H1 (cell line): ENCODE data around the gene BLMH. TPM values are rescaled to one million over a fixed set of nuclear protein-coding genes. Genes with fewer than 3 reads are reported as not detected.

ENCODE experiments used
- CTCF ChIA-PET: fragments of 300-600 bp; sonication (Branson Sonifier 250); formaldehyde crosslinking; loops from one replicate; lab custom pipeline; 2021; ENCODE audit not compliant: partially characterized antibody; lab: Charles Lee
- POLR2A ChIA-PET: fragments of 300-600 bp; sonication (Branson Sonifier 250); formaldehyde crosslinking; loops from one replicate; lab custom pipeline; 2021; ENCODE audit warnings: inconsistent platforms; ENCODE audit not compliant: partially characterized antibody; lab: Charles Lee
- DNase-seq, 2 experiments: peaks; one replicate each; pipeline versions ENCODE4 v3.0.0 to v3.0.0-alpha.2; 2010 to 2022; ENCODE audit warnings: low spot score in 2 of 2, low read depth in 1 of 2, mixed read lengths in 1 of 2
- FAIRE-seq: peaks from 2 replicates; lab custom pipeline; 2011; peaks lifted over from hg19 to GRCh38; lab: Jason Lieb, UNC
- H2AFZ ChIP-seq: 2 replicates; pipeline ENCODE4 v1.8.1; 2012; ENCODE audit warnings: low read length, inconsistent platforms
- H2AK5ac ChIP-seq: 2 replicates; pipeline ENCODE4 v1.6.1; 2013; ENCODE audit warnings: low read depth, low read length
- H2BK120ac ChIP-seq: replicated peaks from 2 replicates; pipeline ENCODE3; 2013; ENCODE audit warnings: low read depth, low read length, inconsistent platforms
- H2BK12ac ChIP-seq: 2 replicates; pipeline ENCODE4 v1.6.1; 2013; ENCODE audit warnings: low read depth, low read length
- H2BK15ac ChIP-seq: 2 replicates; pipeline ENCODE4 v1.6.1; 2013; ENCODE audit warnings: low read length
- H2BK20ac ChIP-seq: 2 replicates; pipeline ENCODE4 v1.6.1; 2013; ENCODE audit warnings: low read length
- H2BK5ac ChIP-seq: 2 replicates; pipeline ENCODE4 v1.6.1; 2013; ENCODE audit warnings: low read depth, low read length
- H3K14ac ChIP-seq: 2 replicates; pipeline ENCODE4 v1.6.1; 2013; ENCODE audit warnings: inconsistent platforms; ENCODE audit not compliant: insufficient read length
- H3K18ac ChIP-seq: 2 replicates; pipeline ENCODE4 v1.6.1; 2013; ENCODE audit warnings: low read length; ENCODE audit errors: extremely low read depth
- H3K23ac ChIP-seq: 2 replicates; pipeline ENCODE4 v1.6.1; 2013; ENCODE audit warnings: inconsistent platforms; ENCODE audit not compliant: insufficient read length
- H3K23me2 ChIP-seq: 2 replicates; pipeline ENCODE4 v1.6.1; 2013; ENCODE audit warnings: low read depth, low read length
- H3K27ac ChIP-seq: 2 replicates; pipeline ENCODE4 v1.6.1; 2011; ENCODE audit warnings: low read depth, low read length, inconsistent platforms
- H3K27me3 ChIP-seq, 4 experiments: replicated peaks in 1 of 4; 1 replicate in 1 of 4; 2 replicates in 3 of 4; pipeline versions ENCODE4 v1.6.1 to v1.8.1; 2011 to 2013; ENCODE audit warnings: low read length in 3 of 4, mild to moderate bottlenecking in 3 of 4, inconsistent platforms in 2 of 4, mixed read lengths in 2 of 4, moderate library complexity in 1 of 4; ENCODE audit not compliant: control insufficient read depth in 3 of 4, insufficient read depth in 3 of 4; ENCODE audit errors: extremely low read depth in 1 of 4
- H3K36me3 ChIP-seq, 4 experiments: 2 replicates each; pipeline versions ENCODE4 v1.6.1 to v1.8.1; 2011 to 2013; ENCODE audit warnings: mild to moderate bottlenecking in 4 of 4, low read length in 3 of 4, moderate library complexity in 2 of 4, control low read depth in 1 of 4, inconsistent platforms in 1 of 4; ENCODE audit not compliant: insufficient read depth in 4 of 4, control insufficient read depth in 2 of 4
- H3K4ac ChIP-seq: replicated peaks from 2 replicates; pipeline ENCODE3; 2013; ENCODE audit warnings: low read length, low read depth, mixed read lengths, inconsistent platforms; ENCODE audit not compliant: insufficient read length
- H3K4me1 ChIP-seq, 4 experiments: replicated peaks in 1 of 4; 1 replicate in 1 of 4; 2 replicates in 3 of 4; pipeline versions ENCODE4 v1.6.1 to v1.8.1; 2011 to 2013; ENCODE audit warnings: low read length in 3 of 4, inconsistent platforms in 2 of 4, mixed read lengths in 1 of 4; ENCODE audit not compliant: insufficient read depth in 4 of 4, control insufficient read depth in 3 of 4
- H3K4me2 ChIP-seq, 2 experiments: 2 replicates each; pipeline versions ENCODE4 v1.6.1 to v1.8.1; 2011 to 2013; ENCODE audit warnings: low read depth in 2 of 2, low read length in 2 of 2, control low read depth in 1 of 2, inconsistent platforms in 1 of 2, mild to moderate bottlenecking in 1 of 2; ENCODE audit not compliant: insufficient read depth in 1 of 2
- H3K4me3 ChIP-seq, 4 experiments: fragments of 200-600, 300-600 bp in 1 of 4; sonication (generic), shearing (Covaris generic), sonication (Bioruptor Twin) in 1 of 4; 2 replicates each; pipeline versions ENCODE4 v1.5.1 to v1.8.1; 2011 to 2016; ENCODE audit warnings: low read length in 4 of 4, low read depth in 3 of 4, control low read depth in 2 of 4, inconsistent platforms in 2 of 4, mild to moderate bottlenecking in 2 of 4, mixed read lengths in 1 of 4, moderate library complexity in 1 of 4; ENCODE audit not compliant: insufficient read depth in 2 of 4; ENCODE audit errors: extremely low read depth in 1 of 4
- H3K56ac ChIP-seq: replicated peaks from 2 replicates; pipeline ENCODE3; 2013; ENCODE audit warnings: low read depth, mild to moderate bottlenecking, mixed read lengths, low read length, inconsistent platforms; ENCODE audit not compliant: insufficient read length
- H3K79me1 ChIP-seq: 2 replicates; pipeline ENCODE4 v1.6.1; 2013; ENCODE audit warnings: low read depth, low read length, control low read depth
- H3K79me2 ChIP-seq, 2 experiments: 2 replicates each; pipeline versions ENCODE4 v1.6.1 to v1.8.1; 2012 to 2013; ENCODE audit warnings: low read length in 2 of 2, mild to moderate bottlenecking in 2 of 2, inconsistent platforms in 1 of 2; ENCODE audit not compliant: insufficient read depth in 2 of 2, control insufficient read depth in 1 of 2
- H3K9ac ChIP-seq, 4 experiments: replicated peaks in 1 of 4; 1 replicate in 1 of 4; 2 replicates in 3 of 4; pipeline versions ENCODE4 v1.6.1 to v1.8.1; 2011 to 2013; ENCODE audit warnings: low read depth in 3 of 4, low read length in 3 of 4, control low read depth in 2 of 4, mild to moderate bottlenecking in 2 of 4, moderate library complexity in 2 of 4, inconsistent platforms in 1 of 4; ENCODE audit errors: extremely low read depth in 1 of 4
- H3K9me3 ChIP-seq, 2 experiments: 2 replicates each; pipeline versions ENCODE4 v1.6.1 to v1.8.1; 2012 to 2013; ENCODE audit warnings: mild to moderate bottlenecking in 2 of 2, moderate library complexity in 2 of 2, control low read depth in 1 of 2, inconsistent platforms in 1 of 2, low read depth in 1 of 2, low read length in 1 of 2, mixed read lengths in 1 of 2; ENCODE audit not compliant: insufficient read depth in 2 of 2
- H4K20me1 ChIP-seq, 2 experiments: replicated peaks in 1 of 2; 2 replicates each; pipeline versions ENCODE3 to v1.8.1; 2011 to 2013; ENCODE audit warnings: inconsistent platforms in 2 of 2, low read length in 2 of 2, mild to moderate bottlenecking in 1 of 2; ENCODE audit not compliant: insufficient read depth in 2 of 2, control insufficient read depth in 1 of 2
- H4K5ac ChIP-seq: 2 replicates; pipeline ENCODE4 v1.6.1; 2013; ENCODE audit warnings: low read length, low read depth, mixed read lengths, inconsistent platforms; ENCODE audit not compliant: insufficient read length
- H4K8ac ChIP-seq: 2 replicates; pipeline ENCODE4 v1.8.0; 2013; ENCODE audit warnings: mild to moderate bottlenecking, moderate library complexity, low read length, inconsistent platforms; ENCODE audit not compliant: insufficient read depth; ENCODE audit errors: extremely low read depth
- H4K91ac ChIP-seq: replicated peaks from 2 replicates; pipeline ENCODE3; 2013; ENCODE audit warnings: low read length, mixed read lengths, inconsistent platforms; ENCODE audit not compliant: insufficient read length
- EP300 ChIP-seq, 2 experiments: IDR thresholded peaks; 1 replicate in 1 of 2; 2 replicates in 1 of 2; pipeline ENCODE4 v1.6.1; 2011 to 2012; ENCODE audit warnings: low read depth in 2 of 2, low read length in 2 of 2, mild to moderate bottlenecking in 2 of 2, borderline replicate concordance in 1 of 2, inconsistent platforms in 1 of 2, moderate library complexity in 1 of 2
- GABPA ChIP-seq: IDR thresholded peaks from 2 replicates; pipeline ENCODE4 v1.6.1; 2011; ENCODE audit warnings: mild to moderate bottlenecking, low read length, moderate library complexity, borderline replicate concordance; ENCODE audit not compliant: insufficient read depth
- JUN ChIP-seq: IDR thresholded peaks from 2 replicates; pipeline ENCODE4 v1.6.1; 2011; ENCODE audit warnings: low read depth, mild to moderate bottlenecking, improper control_type of control experiment, low read length
- PHF8 ChIP-seq: fragments of 200-600 bp; sonication (generic); conservative IDR thresholded peaks from 2 replicates; pipeline ENCODE4 v1.7.1; 2012; ENCODE audit warnings: low read depth, mild to moderate bottlenecking, inconsistent platforms, low read length, moderate library complexity
- POLR2AphosphoS5 ChIP-seq: IDR thresholded peaks from 2 replicates; pipeline ENCODE4 v1.6.1; 2011; ENCODE audit warnings: low read depth, low read length
- WGBS, 2 experiments: shearing (Covaris generic) in 1 of 2; methylation state at CpG; one replicate each; pipeline versions ENCODE4 v1.1.6 to v1.1.7; 2013 to 2015; ENCODE audit warnings: low lambda C conversion rate in 2 of 2, mixed read lengths in 2 of 2, inconsistent platforms in 1 of 2, low coverage in 1 of 2, missing lambda C conversion rate in 1 of 2; ENCODE audit not compliant: insufficient replicate concordance in 2 of 2, insufficient coverage in 1 of 2, insufficient read length in 1 of 2; ENCODE audit errors: extremely low coverage in 1 of 2, missing lambda C conversion rate in 1 of 2; 5-methylcytosine and 5-hydroxymethylcytosine counted together
- polyA plus RNA-seq, 7 experiments: library from polyadenylated mRNA; depleted of rRNA in 3 of 7; stranded (reverse) in 5 of 7; unstranded in 2 of 7; fragments of >200 nt in 5 of 7; fragments of 200-250 nt in 2 of 7; gene quantifications; 1 replicate in 5 of 7; 2 replicates in 1 of 7; 4 replicates in 1 of 7; pipeline versions ENCODE4 v1.2.1 to v1.2.3, GENCODE V29; 2011 to 2013; ENCODE audit warnings: missing spikeins in 2 of 7, mixed read lengths in 2 of 7
- total RNA-seq: library from RNA; stranded (reverse); fragmentation: NEBNext Ultra II Directional; extraction: Animal tissue kit (Norgen Biotek cat#: 25700); gene quantifications from 2 replicates; pipeline ENCODE4 v1.2.1, GENCODE V29; 2021

Gene BLMH
- total and polyA plus RNA-seq, 2 of the 8 experiments (the other 6 are each of a cell fraction or from before 2014, with no cell fraction given): 18.2 to 74.3 TPM

- H3K27me3 ChIP-seq: no peaks in the 10 kb centered on the region
- no peak overlapping the region for H3K56ac ChIP-seq
- POLR2A ChIA-PET: no interaction called here
- no peak for DNase-seq
- TF ChIP-seq EP300 (IDR thresholded peaks at IDR 0.05; ENCODE audit: borderline replicate concordance in 1 of 2, low read depth in 2 of 2, low read length in 2 of 2): no peak
- TF ChIP-seq PHF8: no peak
- TF ChIP-seq GABPA: no peak
- no peak for TF ChIP-seq POLR2AphosphoS5
- no peak for TF ChIP-seq JUN
- TF ChIP-seq, all 59 proteins: peak for 0
- no peak overlapping the region for H2BK20ac ChIP-seq
- H4K8ac ChIP-seq: no peak overlapping the region
- no peaks in the 10 kb centered on the region for H4K20me1 ChIP-seq
- 84% methylated on average over 10 of the region's 10 CpGs; no CpG with 5 or more reads in 1 of the 2 experiments for WGBS, 2 experiments
- no peak overlapping the region for H3K9ac ChIP-seq
- no peak overlapping the region for H3K23ac ChIP-seq
- H3K4me2 ChIP-seq: no peak overlapping the region
- no peaks in the 10 kb centered on the region for H3K23me2 ChIP-seq
- H3K79me1 ChIP-seq: no peaks in the 10 kb centered on the region
- no peak overlapping the region for H3K4me3 ChIP-seq
- no peak for FAIRE-seq
- H3K79me2 ChIP-seq: no peaks in the 10 kb centered on the region
- H3K18ac ChIP-seq: no peak overlapping the region
- no peak overlapping the region for H2BK120ac ChIP-seq
- H2BK5ac ChIP-seq: no peak overlapping the region
- H3K27ac ChIP-seq: no peak overlapping the region
- no peak overlapping the region for H2BK12ac ChIP-seq
- H4K91ac ChIP-seq: no peak overlapping the region
- no peak overlapping the region for H2AK5ac ChIP-seq
- no peaks in the 10 kb centered on the region for H3K4me1 ChIP-seq
- H4K5ac ChIP-seq: no peak overlapping the region
- no peaks in the 10 kb centered on the region for H3K36me3 ChIP-seq
- CTCF ChIA-PET: interaction anchor here (2.0 to 2.8 kb wide), 2 partner anchors 12 to 13 kb away, joined by 7 to 8 read pairs; no protein-coding TSS in a partner anchor
- H2AFZ ChIP-seq: no peak overlapping the region
- H3K9me3 ChIP-seq: no peaks in the 10 kb centered on the region
- no peak overlapping the region for H3K14ac ChIP-seq
- H3K4ac ChIP-seq: no peak overlapping the region
- no peak overlapping the region for H2BK15ac ChIP-seq
Observed at GRCh38 chr17:30200106-30200505, 91.6 kb downstream of the BLMH start.
